OCI-LY1 (cell line): Measurements from ENCODE around the gene MAGEC1.

Source experiments
- H2AFZ ChIP-seq: fragments of 200-600 bp; sonication (generic), shearing (Covaris generic); 2 replicates; pipeline ENCODE4 v1.6.0; 2014; ENCODE audit warnings: antibody characterized with exemption, mild to moderate bottlenecking, low read length
- H3F3A ChIP-seq: fragments of 200-600 bp; sonication (generic), shearing (Covaris generic); 2 replicates; pipeline ENCODE4 v1.6.0; 2014; ENCODE audit warnings: mild to moderate bottlenecking, antibody characterized with exemption, low read length, moderate library complexity; ENCODE audit not compliant: insufficient read depth
- H3K27ac ChIP-seq: fragments of 200-600 bp; sonication (generic); 2 replicates; pipeline ENCODE4 v1.5.1; 2014; ENCODE audit warnings: low read length, mixed run types, mild to moderate bottlenecking, low read depth; ENCODE audit not compliant: poor library complexity, severe bottlenecking
- H3K27me3 ChIP-seq: fragments of 200-600 bp; sonication (generic); 2 replicates; pipeline ENCODE4 v1.6.0; 2014; ENCODE audit warnings: antibody characterized with exemption, mild to moderate bottlenecking, low read length, moderate library complexity; ENCODE audit not compliant: insufficient read depth
- H3K36me3 ChIP-seq: fragments of 200-600 bp; sonication (generic); 2 replicates; pipeline ENCODE4 v1.6.1; 2014; ENCODE audit warnings: mild to moderate bottlenecking, antibody characterized with exemption, low read length, moderate library complexity, mixed read lengths; ENCODE audit not compliant: insufficient read depth
- H3K4me1 ChIP-seq: fragments of 200-600 bp; sonication (generic); 2 replicates; pipeline ENCODE4 v1.5.1; 2014; ENCODE audit warnings: mild to moderate bottlenecking, low read length, moderate library complexity; ENCODE audit not compliant: insufficient read depth, severe bottlenecking
- H3K4me2 ChIP-seq: fragments of 200-600 bp; sonication (generic), shearing (Covaris generic); 2 replicates; pipeline ENCODE4 v1.6.1; 2014; ENCODE audit warnings: low read length
- H3K4me3 ChIP-seq: fragments of 200-600 bp; sonication (generic); 2 replicates; pipeline ENCODE4 v1.5.1; 2014; ENCODE audit warnings: low read length, low read depth, mild to moderate bottlenecking, mixed read lengths; ENCODE audit not compliant: poor library complexity, severe bottlenecking
- H3K79me2 ChIP-seq: fragments of 200-600 bp; shearing (Covaris generic); 2 replicates; pipeline ENCODE4 v1.6.1; 2016; ENCODE audit warnings: mixed run types, low read length, mixed read lengths; ENCODE audit not compliant: insufficient read depth
- H3K9ac ChIP-seq: fragments of 200-600 bp; sonication (generic), shearing (Covaris generic); 2 replicates; pipeline ENCODE4 v1.6.1; 2014; ENCODE audit warnings: mild to moderate bottlenecking, low read length, mixed read lengths
- H3K9me2 ChIP-seq: fragments of 200-600 bp; sonication (generic), shearing (Covaris generic); 2 replicates; pipeline ENCODE4 v1.6.1; 2014; ENCODE audit warnings: low read depth, mild to moderate bottlenecking, low read length, mixed read lengths
- H3K9me3 ChIP-seq: fragments of 200-600 bp; shearing (Covaris generic); 2 replicates; pipeline ENCODE4 v1.6.1; 2014; ENCODE audit warnings: low read length, mixed read lengths
- H4K20me1 ChIP-seq: fragments of 200-600 bp; sonication (generic), shearing (Covaris generic); 2 replicates; pipeline ENCODE4 v1.6.0; 2016; ENCODE audit warnings: mild to moderate bottlenecking, low read length; ENCODE audit not compliant: insufficient read depth
- EZH2 ChIP-seq: fragments of 200-600 bp; sonication (generic), shearing (Covaris generic); IDR thresholded peaks from 2 replicates; pipeline ENCODE4 v1.8.0; 2017; ENCODE audit warnings: borderline replicate concordance, mixed run types, mild to moderate bottlenecking, antibody characterized with exemption, low read length, moderate library complexity, mixed read lengths
- TF ChIP-seq, protein P1 (sequence below): fragments of 200-600 bp; sonication (generic), shearing (Covaris generic); IDR thresholded peaks from 2 replicates; pipeline ENCODE4 v1.5.1; 2017; ENCODE audit warnings: mild to moderate bottlenecking, antibody characterized with exemption, low read length, moderate library complexity, mixed read lengths

MAGEC1 gene

DNA sequence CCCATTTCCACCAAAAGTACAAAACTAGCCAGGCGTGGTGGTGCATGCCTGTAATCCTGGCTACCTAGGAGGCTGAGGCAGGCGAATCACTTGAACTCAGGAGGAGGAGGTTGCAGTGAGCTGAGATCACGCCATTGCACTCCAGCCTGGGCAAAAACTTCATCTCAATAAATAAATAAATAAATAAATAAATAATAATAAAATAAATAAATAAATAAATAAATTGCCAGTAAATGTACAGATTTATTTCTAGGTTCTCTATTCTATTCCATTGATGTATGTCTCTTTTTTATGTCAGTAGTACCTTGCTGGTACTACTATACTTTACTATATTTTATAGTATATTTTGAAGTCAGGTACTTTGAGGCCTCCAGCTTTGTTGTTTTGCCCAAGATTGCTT lies 43.7 kb downstream of the MAGEC1 start:
- Histone ChIP-seq H3F3A (no peaks in the 10 kb centered on the region), H3K4me1 (no peaks in the 10 kb centered on the region), H3K9me2 (no peaks in the 10 kb centered on the region), H3K4me3 (no peak overlapping the region), H3K27me3 (no peaks in the 10 kb centered on the region), H3K36me3 (no peaks in the 10 kb centered on the region), H3K9me3 (no peaks in the 10 kb centered on the region), H2AFZ (no peak overlapping the region), H4K20me1 (no peaks in the 10 kb centered on the region), H3K4me2 (no peak overlapping the region), H3K9ac (no peak overlapping the region), H3K27ac (no peak overlapping the region), H3K79me2 (no peaks in the 10 kb centered on the region)
- TF ChIP-seq, protein P1, sequence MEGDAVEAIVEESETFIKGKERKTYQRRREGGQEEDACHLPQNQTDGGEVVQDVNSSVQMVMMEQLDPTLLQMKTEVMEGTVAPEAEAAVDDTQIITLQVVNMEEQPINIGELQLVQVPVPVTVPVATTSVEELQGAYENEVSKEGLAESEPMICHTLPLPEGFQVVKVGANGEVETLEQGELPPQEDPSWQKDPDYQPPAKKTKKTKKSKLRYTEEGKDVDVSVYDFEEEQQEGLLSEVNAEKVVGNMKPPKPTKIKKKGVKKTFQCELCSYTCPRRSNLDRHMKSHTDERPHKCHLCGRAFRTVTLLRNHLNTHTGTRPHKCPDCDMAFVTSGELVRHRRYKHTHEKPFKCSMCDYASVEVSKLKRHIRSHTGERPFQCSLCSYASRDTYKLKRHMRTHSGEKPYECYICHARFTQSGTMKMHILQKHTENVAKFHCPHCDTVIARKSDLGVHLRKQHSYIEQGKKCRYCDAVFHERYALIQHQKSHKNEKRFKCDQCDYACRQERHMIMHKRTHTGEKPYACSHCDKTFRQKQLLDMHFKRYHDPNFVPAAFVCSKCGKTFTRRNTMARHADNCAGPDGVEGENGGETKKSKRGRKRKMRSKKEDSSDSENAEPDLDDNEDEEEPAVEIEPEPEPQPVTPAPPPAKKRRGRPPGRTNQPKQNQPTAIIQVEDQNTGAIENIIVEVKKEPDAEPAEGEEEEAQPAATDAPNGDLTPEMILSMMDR, result no peak
- TF ChIP-seq EZH2, result no peak

DNA sequence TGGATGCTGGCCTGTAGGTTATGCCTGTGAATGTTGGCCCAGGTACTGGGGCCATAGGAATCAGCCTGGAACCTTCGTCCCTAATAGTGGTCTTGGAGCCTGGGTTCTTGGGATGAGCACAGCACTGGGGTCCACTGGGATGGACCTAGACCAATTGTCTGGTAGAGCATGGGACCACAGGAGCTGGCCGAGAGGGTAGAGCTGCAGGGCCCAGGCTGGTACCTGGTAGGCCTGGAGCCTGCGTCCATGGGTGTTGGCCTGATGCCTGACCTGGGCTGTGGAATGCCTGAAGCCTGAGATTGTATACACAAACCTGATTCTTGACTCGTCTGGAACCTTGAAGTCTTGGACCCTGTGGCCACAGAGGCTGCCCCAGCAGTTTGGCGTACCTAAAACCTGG lies 48.9 kb downstream of the MAGEC1 start:
- no peak for TF ChIP-seq EZH2
- TF ChIP-seq, protein P1, result no peak
- H3K9ac ChIP-seq, result no peak overlapping the region
- H4K20me1 ChIP-seq, result no peaks in the 10 kb centered on the region
- no peaks in the 10 kb centered on the region for H3K9me3 ChIP-seq
- H2AFZ ChIP-seq, result no peak overlapping the region
- H3K4me1 ChIP-seq, result no peaks in the 10 kb centered on the region
- no peak overlapping the region for H3K27ac ChIP-seq
- H3K4me3 ChIP-seq, result no peak overlapping the region
- H3F3A ChIP-seq, result no peaks in the 10 kb centered on the region
- H3K9me2 ChIP-seq, result no peaks in the 10 kb centered on the region
- H3K4me2 ChIP-seq, result no peak overlapping the region
- no peaks in the 10 kb centered on the region for H3K27me3 ChIP-seq
- H3K36me3 ChIP-seq, result no peaks in the 10 kb centered on the region
- H3K79me2 ChIP-seq, result no peaks in the 10 kb centered on the region

DNA sequence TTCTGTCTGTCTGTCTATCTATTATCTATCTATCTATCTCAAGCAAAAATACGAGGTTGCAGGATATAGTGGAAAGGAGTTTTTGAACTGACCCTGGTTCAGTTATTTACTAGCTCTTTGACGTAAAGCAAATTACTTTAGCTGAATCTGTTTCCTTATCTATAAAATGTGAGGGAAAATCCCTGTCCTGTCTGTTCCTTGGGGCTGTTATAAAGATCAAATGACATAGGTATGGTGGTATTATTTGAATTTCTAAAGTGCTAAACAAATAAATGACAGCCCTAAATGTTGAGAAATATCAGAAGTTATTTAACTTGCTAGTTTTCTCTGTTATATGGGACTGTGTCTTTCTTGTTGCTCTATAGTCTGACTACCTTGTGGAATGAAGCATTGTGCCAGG lies 55.0 kb downstream of the MAGEC1 start:
- no peak overlapping the region for H3K4me2 ChIP-seq
- H3K9me2 ChIP-seq, result no peaks in the 10 kb centered on the region
- no peak overlapping the region for H3K4me3 ChIP-seq
- TF ChIP-seq, protein P1, result no peak
- no peak for TF ChIP-seq EZH2
- no peaks in the 10 kb centered on the region for H3K4me1 ChIP-seq
- no peaks in the 10 kb centered on the region for H3K79me2 ChIP-seq
- no peak overlapping the region for H3K9ac ChIP-seq
- H4K20me1 ChIP-seq, result no peaks in the 10 kb centered on the region
- H3K9me3 ChIP-seq, result no peaks in the 10 kb centered on the region
- H3K27ac ChIP-seq, result no peak overlapping the region
- H3K36me3 ChIP-seq, result no peaks in the 10 kb centered on the region
- no peaks in the 10 kb centered on the region for H3K27me3 ChIP-seq
- no peaks in the 10 kb centered on the region for H3F3A ChIP-seq
- H2AFZ ChIP-seq, result no peak overlapping the region
